HepG2 (cell line): Measurements from ENCODE around the gene PYGB. TPM values are rescaled to one million over a fixed set of nuclear protein-coding genes. Genes with fewer than 3 reads are reported as not detected.

Source experiments
- ATAC-seq: fragments of 200-7000 bp; cut with Tn5 transposase; 3 replicates; pipeline ENCODE4 v1.9.1; 2020; ENCODE audit warnings: mild to moderate bottlenecking, moderate library complexity
- BruUV-seq: library from RNA; stranded (reverse); fragments of 400-500 nt; replicated peaks from 2 replicates; lab custom pipeline; 2021; lab: Mats Ljungman, UMichigan
- CTCF ChIA-PET: fragments of 300-600 bp; formaldehyde crosslinking; extraction: SDS; loops from one replicate; lab custom pipeline; 2021; ENCODE audit warnings: low total read pairs, inconsistent platforms, low intra/inter-chr PET ratio; lab: Yijun Ruan, JAX
- POLR2A ChIA-PET: fragments of 350-600 bp; sonication (Branson Sonifier 250); formaldehyde crosslinking; loops from one replicate; lab custom pipeline; 2020; ENCODE audit warnings: antibody characterized with exemption, inconsistent platforms; lab: Yijun Ruan, JAX
- DNase-seq: peaks from one replicate; pipeline ENCODE4 v3.0.0-alpha.2; 2015; ENCODE audit warnings: low spot score
- FAIRE-seq: peaks from 3 replicates; lab custom pipeline; 2011; peaks lifted over from hg19 to GRCh38; lab: Jason Lieb, UNC
- H2AFZ ChIP-seq: one replicate; pipeline ENCODE4 v1.6.1; 2011; ENCODE audit warnings: low read length, inconsistent platforms
- H3K27ac ChIP-seq: fragments of 300-600 bp; 3 replicates; pipeline ENCODE4 v1.8.0; 2011; ENCODE audit warnings: mixed run types, mild to moderate bottlenecking, mixed read lengths, low read length, inconsistent platforms; ENCODE audit not compliant: insufficient read depth; ENCODE audit errors: extremely low read length
- H3K27me3 ChIP-seq, 2 experiments: fragments of 200-600 bp in 1 of 2; 2 replicates in 1 of 2; 3 replicates in 1 of 2; pipeline versions ENCODE4 v1.6.0 to v1.8.0; 2011; ENCODE audit warnings: low read length in 2 of 2, mild to moderate bottlenecking in 2 of 2, moderate library complexity in 2 of 2, inconsistent platforms in 1 of 2; ENCODE audit not compliant: insufficient read depth in 2 of 2, control insufficient read depth in 1 of 2
- H3K36me3 ChIP-seq, 2 experiments: fragments of 200-600 bp in 1 of 2; replicated peaks in 1 of 2; 2 replicates in 1 of 2; 3 replicates in 1 of 2; pipeline versions ENCODE4 v1.5.1 to v1.8.0; 2011; ENCODE audit warnings: low read length in 2 of 2, inconsistent platforms in 1 of 2; ENCODE audit not compliant: insufficient read depth in 2 of 2, control insufficient read depth in 1 of 2
- H3K4me1 ChIP-seq: 2 replicates; pipeline ENCODE4 v1.5.1; 2012; ENCODE audit warnings: low read length, inconsistent platforms; ENCODE audit not compliant: insufficient read depth
- H3K4me2 ChIP-seq: 2 replicates; pipeline ENCODE4 v1.6.0; 2011; ENCODE audit warnings: low read depth, low read length, inconsistent platforms
- H3K4me3 ChIP-seq, 3 experiments: fragments of 200-600 bp in 1 of 3; sonication (generic), shearing (Covaris generic) in 1 of 3; replicated peaks in 1 of 3; 2 replicates each; pipeline ENCODE4 v1.5.1; 2011 to 2016; ENCODE audit warnings: low read length in 3 of 3, inconsistent platforms in 2 of 3, low read depth in 2 of 3, mild to moderate bottlenecking in 2 of 3, control low read depth in 1 of 3, mixed read lengths in 1 of 3; ENCODE audit not compliant: insufficient read depth in 1 of 3
- H3K79me2 ChIP-seq: one replicate; pipeline ENCODE4 v1.6.1; 2011; ENCODE audit warnings: low read length, inconsistent platforms; ENCODE audit not compliant: insufficient read depth
- H3K9ac ChIP-seq: 2 replicates; pipeline ENCODE4 v1.6.0; 2011; ENCODE audit warnings: mild to moderate bottlenecking, low read depth, low read length, inconsistent platforms; ENCODE audit not compliant: insufficient read depth
- H3K9me3 ChIP-seq: 2 replicates; pipeline ENCODE4 v1.5.1; 2012; ENCODE audit warnings: mild to moderate bottlenecking, low read length
- H4K20me1 ChIP-seq: 2 replicates; pipeline ENCODE4 v1.6.0; 2011; ENCODE audit warnings: inconsistent platforms, mild to moderate bottlenecking, low read length, moderate library complexity; ENCODE audit not compliant: insufficient read depth
- AGO2 ChIP-seq: fragments of 200-400 bp; formaldehyde crosslinking; optimal IDR thresholded peaks from 2 replicates; pipeline ENCODE3; 2017; ENCODE audit warnings: mild to moderate bottlenecking, low read depth, low read length, moderate library complexity
- CC2D1A ChIP-seq: sonication (generic); formaldehyde crosslinking; IDR thresholded peaks from 2 replicates; pipeline ENCODE4 v1.8.1; 2023; ENCODE audit warnings: mild to moderate bottlenecking, missing genetic modification reagents
- CREB3 ChIP-seq: sonication (generic); formaldehyde crosslinking; IDR thresholded peaks from 2 replicates; pipeline ENCODE4 v1.5.0; 2020; ENCODE audit warnings: missing genetic modification reagents
- FOXO4 ChIP-seq: sonication (generic); formaldehyde crosslinking; conservative IDR thresholded peaks from 2 replicates; pipeline ENCODE4 v1.8.1; 2023; ENCODE audit warnings: missing genetic modification reagents
- GFI1 ChIP-seq: sonication (generic); formaldehyde crosslinking; IDR thresholded peaks from 2 replicates; pipeline ENCODE4 v1.5.0; 2020; ENCODE audit warnings: missing genetic modification reagents, mild to moderate bottlenecking, borderline replicate concordance
- GTF2F1 ChIP-seq: fragments of 150-350 bp; IDR thresholded peaks from 2 replicates; pipeline ENCODE4 v1.6.1; 2014; ENCODE audit warnings: low read length
- HDAC2 ChIP-seq: sonication (generic); formaldehyde crosslinking; IDR thresholded peaks from 2 replicates; pipeline ENCODE4 v1.4.0; 2020; ENCODE audit warnings: missing genetic modification reagents
- KMT2B ChIP-seq: IDR thresholded peaks from 2 replicates; pipeline ENCODE4 v1.6.1; 2016; ENCODE audit warnings: missing genetic modification reagents, missing compliant biosample characterization
- MEIS2 ChIP-seq: sonication (generic); formaldehyde crosslinking; IDR thresholded peaks from 2 replicates; pipeline ENCODE4 v1.9.0; 2021; ENCODE audit warnings: mild to moderate bottlenecking, missing genetic modification reagents
- PBX3 ChIP-seq: sonication (generic); formaldehyde crosslinking; IDR thresholded peaks from 2 replicates; pipeline ENCODE4 v1.8.1; 2023; ENCODE audit warnings: missing genetic modification reagents, inconsistent platforms, borderline replicate concordance
- ZBTB38 ChIP-seq: sonication (generic); formaldehyde crosslinking; IDR thresholded peaks from 2 replicates; pipeline ENCODE4 v1.5.1; 2020; ENCODE audit warnings: mild to moderate bottlenecking, missing genetic modification reagents
- ZNF235 ChIP-seq: sonication (generic); formaldehyde crosslinking; IDR thresholded peaks from 2 replicates; pipeline ENCODE4 v1.8.1; 2023; ENCODE audit warnings: mild to moderate bottlenecking, missing genetic modification reagents, borderline replicate concordance
- ZNF382 ChIP-seq: sonication (generic); formaldehyde crosslinking; IDR thresholded peaks from 2 replicates; pipeline ENCODE4 v1.5.0; 2020; ENCODE audit warnings: missing genetic modification reagents, mild to moderate bottlenecking, borderline replicate concordance
- ZNF687 ChIP-seq: sonication (generic); formaldehyde crosslinking; IDR thresholded peaks from 2 replicates; pipeline ENCODE4 v1.5.1; 2020; ENCODE audit warnings: mild to moderate bottlenecking, missing genetic modification reagents, moderate library complexity
- ZNF776 ChIP-seq: sonication (generic); formaldehyde crosslinking; IDR thresholded peaks from 2 replicates; pipeline ENCODE4 v1.4.0; 2020; ENCODE audit warnings: mild to moderate bottlenecking, missing genetic modification reagents
- ZNF883 ChIP-seq: sonication (generic); formaldehyde crosslinking; IDR thresholded peaks from 2 replicates; pipeline ENCODE4 v1.5.1; 2020; ENCODE audit warnings: mild to moderate bottlenecking, missing genetic modification reagents; ENCODE audit errors: not compliant biosample characterization
- WGBS: methylation state at CpG from one replicate; pipeline ENCODE4 v1.1.6; 2017; ENCODE audit warnings: low lambda C conversion rate; 5-methylcytosine and 5-hydroxymethylcytosine counted together
- in situ Hi-C: cut with HindIII; loops from 2 replicates; pipeline ENCODE4 v1.10.0; 2017; ENCODE audit warnings: low pct_unique_long_range_greater_than_20kb; ENCODE audit not compliant: extremely low pct_ligation_motif_present
- intact Hi-C: fragments of 100-400 bp; cut with micrococcal nuclease; formaldehyde crosslinking; loops from one replicate; pipeline ENCODE4 v1.10.0; 2022; ENCODE audit not compliant: unreplicated experiment
- polyA plus RNA-seq, 8 experiments: library from polyadenylated mRNA; depleted of rRNA in 3 of 8; stranded (reverse) in 7 of 8; unstranded in 1 of 8; fragments of >200 nt; fragmentation: Illumina TruSeq in 4 of 8; extraction: Trizol in 4 of 8; gene quantifications; 2 replicates each; pipeline versions ENCODE4 v1.2.1 to v1.2.3, GENCODE V29; 2011 to 2016; ENCODE audit warnings: low read depth in 4 of 8, missing spikeins in 1 of 8, mixed read lengths in 1 of 8; ENCODE audit not compliant: insufficient read depth in 1 of 8
- total RNA-seq, 5 experiments: library from RNA; depleted of rRNA; stranded (reverse); fragments of >200 nt; fragmentation: Illumina TruSeq; extraction: Trizol; gene quantifications; 2 replicates each; pipeline ENCODE4 v1.2.3, GENCODE V29; 2016; ENCODE audit warnings: low read depth in 1 of 5

Gene PYGB
- total and polyA plus RNA-seq, 2 of the 13 experiments (the other 11 are each of a cell fraction or from before 2014, with no cell fraction given): 24.2 to 86.3 TPM

GRCh38 chr20:25205277-25206062 is 42.4 kb upstream of the PYGB start:
- H2AFZ ChIP-seq: no peak overlapping the region
- DNase-seq: no peak
- no peaks in the 10 kb centered on the region for H3K9me3 ChIP-seq
- H3K36me3 ChIP-seq: peaks cover 12 to 13% of the 10 kb centered on the region in 2 experiments
- in situ Hi-C loops (no loop called here), intact Hi-C loops (no loop called here)
- H3K4me3 ChIP-seq: no peak overlapping the region
- peak; percentile 24; the same call in 1 of the 2 replicates for TF ChIP-seq ZNF687 (CRISPR knock-in tag)
- TF ChIP-seq ZNF382: no peak
- no peak for TF ChIP-seq ZNF235 (CRISPR knock-in tag)
- no peak for TF ChIP-seq ZBTB38 (CRISPR knock-in tag)
- TF ChIP-seq KMT2B: no peak
- no peak for TF ChIP-seq HDAC2
- TF ChIP-seq CC2D1A: no peak
- no peak for TF ChIP-seq CREB3 (CRISPR knock-in tag)
- no peak for TF ChIP-seq GFI1 (CRISPR knock-in tag)
- TF ChIP-seq ZNF776 (CRISPR knock-in tag): peak; percentile 57; the same call in 1 of the 2 replicates
- TF ChIP-seq PBX3 (CRISPR knock-in tag): no peak
- 0 out of 2 replicates have a peak, but pooled peaks have one; percentile 74 for TF ChIP-seq FOXO4
- TF ChIP-seq AGO2: peak; percentile 46
- TF ChIP-seq ZNF883 (CRISPR knock-in tag): no peak
- TF ChIP-seq GTF2F1: no peak
- no peak for TF ChIP-seq MEIS2
- H3K4me2 ChIP-seq: no peak overlapping the region
- ChIA-PET CTCF (no interaction called here), POLR2A (interaction anchor here (1.3 kb wide), 1 partner anchor 42 kb away, joined by 3 read pairs; no protein-coding TSS in a partner anchor)
- 91% methylated on average over 18 of the region's 21 CpGs for WGBS
- 0 out of 2 replicates have a peak, but pooled peaks cover 3% of the 10 kb centered on the region for H4K20me1 ChIP-seq
- no peak for FAIRE-seq
- H3K27me3 ChIP-seq: no peaks in the 10 kb centered on the region
- H3K27ac ChIP-seq: no peak overlapping the region
- H3K4me1 ChIP-seq: peaks cover 26% of the 10 kb centered on the region
- H3K79me2 ChIP-seq: peaks cover 50% of the 10 kb centered on the region
- ATAC-seq: peak; percentile 37
- no TSS peak for BruUV-seq
- H3K9ac ChIP-seq: no peak overlapping the region
